Measurements from ENCODE around the gene DUXB. TPM values are rescaled to one million over a fixed set of nuclear protein-coding genes. Genes with fewer than 3 reads are reported as not detected.
A peak's percentile ranks its signal among the peaks of the same experiment; 100 is the strongest.

The DUXB gene
- polyA plus RNA-seq, 2 donors: not detected

DNA sequence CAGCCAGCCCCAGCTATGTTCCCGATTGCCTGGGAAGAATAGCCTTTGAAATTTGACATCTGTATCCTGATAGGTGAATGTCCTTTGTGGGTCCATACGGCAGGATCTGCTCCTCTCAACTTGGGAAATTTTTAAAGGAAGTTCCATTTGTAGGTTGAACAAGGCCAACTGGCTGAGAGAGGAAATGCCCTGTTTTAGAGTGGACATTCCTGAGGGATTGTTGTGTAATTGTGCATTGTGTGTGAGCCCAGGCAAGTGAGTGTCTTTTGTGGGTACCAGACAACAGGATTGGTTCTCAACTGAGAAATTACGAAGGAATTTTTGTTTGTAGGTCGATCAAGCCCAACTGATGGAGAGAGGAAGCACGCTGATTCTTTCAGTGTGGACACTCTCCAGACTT is 21.9 kb downstream of the DUXB start:
- Histone ChIP-seq H3K27me3 (ENCODE audit: control insufficient read depth in 1 of 2, insufficient read depth in 2 of 2, low read length in 2 of 2) (no peaks in the 10 kb centered on the region), H3K4me1 (ENCODE audit: control insufficient read depth in 2 of 2, insufficient read depth in 2 of 2, low read length in 1 of 2) (peaks cover 0 to 2% of the 10 kb centered on the region in 2 donors), H3K27ac (ENCODE audit: low read depth in 2 of 2, low read length in 1 of 2) (no peak overlapping the region), H3K36me3 (ENCODE audit: control insufficient read depth in 2 of 2, insufficient read depth in 2 of 2, low read length in 1 of 2) (no peaks in the 10 kb centered on the region), H3K4me3 (ENCODE audit: low read depth in 1 of 2, low read length in 2 of 2) (no peak overlapping the region), H3K9me3 (ENCODE audit: control insufficient read depth in 2 of 2, insufficient read depth in 1 of 2, low read depth in 1 of 2, low read length in 1 of 2) (no peaks in the 10 kb centered on the region)
- WGBS, 2 donors: 86 to 91% methylated on average over 5 of the region's 5 CpGs

DNA sequence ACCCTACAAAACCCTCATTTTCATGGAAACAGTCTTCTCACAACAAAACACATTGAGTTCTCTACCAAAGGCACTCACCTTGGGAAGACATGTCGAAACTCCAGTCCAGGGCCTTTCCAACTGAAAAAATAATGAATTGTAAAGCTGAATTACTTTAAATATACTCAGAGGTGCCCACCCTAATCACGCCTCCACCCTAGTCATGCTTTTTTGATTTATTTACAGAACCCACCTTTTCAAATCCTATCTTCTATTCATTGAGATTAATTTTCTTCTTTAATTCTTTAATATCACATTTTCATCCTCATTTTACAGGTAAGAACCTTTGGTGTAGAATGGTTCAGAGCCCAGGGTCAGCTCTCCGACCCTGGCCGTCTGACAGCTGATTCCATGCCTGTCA is 24.4 kb downstream of the DUXB start, which contains the start of gene CPHXL2:
TSS of gene CPHXL2 (minus strand) at position 101 of the 400 bp plus-strand sequence. CDS start at position 91, 10 bp downstream.
- Histone ChIP-seq H3K27ac (ENCODE audit: low read depth in 2 of 2, low read length in 1 of 2) (no peak within 1 kb of the TSS), H3K4me3 (ENCODE audit: low read depth in 1 of 2, low read length in 2 of 2) (no peak within 1 kb of the TSS), H3K36me3 (ENCODE audit: control insufficient read depth in 2 of 2, insufficient read depth in 2 of 2, low read length in 1 of 2) (no peaks in the 10 kb centered on the region), H3K27me3 (ENCODE audit: control insufficient read depth in 1 of 2, insufficient read depth in 2 of 2, low read length in 2 of 2) (no peaks in the 10 kb centered on the region), H3K4me1 (ENCODE audit: control insufficient read depth in 2 of 2, insufficient read depth in 2 of 2, low read length in 1 of 2) (peaks cover 0 to 2% of the 10 kb centered on the region in 2 donors), H3K9me3 (ENCODE audit: control insufficient read depth in 2 of 2, insufficient read depth in 1 of 2, low read depth in 1 of 2, low read length in 1 of 2) (no peaks in the 10 kb centered on the region)
- WGBS, 2 donors: 92% methylated on average over 4 of the region's 4 CpGs

DNA sequence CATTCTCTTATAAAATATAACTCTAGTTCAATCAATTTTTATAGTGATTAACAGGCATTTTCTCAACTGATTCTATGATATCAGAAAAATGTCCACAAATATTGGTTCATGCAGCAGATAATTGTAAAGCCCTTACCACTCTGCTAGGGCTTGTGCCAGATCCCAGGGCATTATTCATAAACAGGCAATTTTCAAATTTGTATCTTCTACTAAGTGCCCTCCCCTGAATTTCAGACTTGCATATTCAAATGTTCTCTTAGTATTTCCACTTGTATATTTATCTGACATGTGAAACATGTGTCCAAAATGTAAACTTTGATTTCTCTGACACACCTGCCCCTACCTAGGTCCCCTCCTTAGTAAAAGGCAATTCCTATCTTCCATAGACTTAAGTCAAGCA is 33.8 kb downstream of the DUXB start:
- H3K9me3 ChIP-seq (ENCODE audit: control insufficient read depth in 2 of 2, insufficient read depth in 1 of 2, low read depth in 1 of 2, low read length in 1 of 2): no peaks in the 10 kb centered on the region
- H3K4me3 ChIP-seq (ENCODE audit: low read depth in 1 of 2, low read length in 2 of 2): no peak overlapping the region

DNA sequence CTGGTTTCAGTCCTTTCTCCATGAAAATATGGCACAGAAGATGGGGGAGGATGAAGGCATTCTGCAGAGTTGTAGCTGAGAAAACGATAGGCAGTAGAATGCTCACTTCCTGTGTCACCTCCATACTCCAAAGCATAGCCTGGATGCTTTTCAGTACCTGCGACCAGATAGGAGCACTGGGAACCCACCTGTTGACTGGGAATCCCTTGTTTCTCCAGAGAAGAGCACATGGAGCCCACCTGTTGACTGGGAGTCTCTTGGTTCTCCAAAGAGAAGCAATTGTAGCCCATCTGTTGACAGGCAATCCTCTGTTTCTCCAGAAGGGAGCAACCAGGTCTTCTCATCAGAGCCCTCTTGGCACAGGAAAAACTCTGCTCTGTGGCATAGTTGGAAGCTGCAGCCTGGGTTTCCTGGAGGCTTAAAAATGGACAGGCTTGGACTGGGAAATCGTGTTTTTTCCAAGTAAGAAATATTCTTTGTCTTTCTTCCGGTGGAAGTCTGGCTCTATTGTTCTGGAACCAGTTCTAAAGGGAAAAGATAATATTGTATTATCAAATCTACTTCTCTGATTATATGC is 40.4 kb downstream of the DUXB start:
- H3K4me3 ChIP-seq (ENCODE audit: low read depth in 1 of 2, low read length in 2 of 2): no peak overlapping the region
- H3K4me1 ChIP-seq (ENCODE audit: control insufficient read depth in 2 of 2, insufficient read depth in 2 of 2, low read length in 1 of 2): peaks cover 0 to 5% of the 10 kb centered on the region in 2 donors
- H3K27me3 ChIP-seq (ENCODE audit: control insufficient read depth in 1 of 2, insufficient read depth in 2 of 2, low read length in 2 of 2): no peaks in the 10 kb centered on the region
- H3K9me3 ChIP-seq (ENCODE audit: control insufficient read depth in 2 of 2, insufficient read depth in 1 of 2, low read depth in 1 of 2, low read length in 1 of 2): no peaks in the 10 kb centered on the region
- H3K27ac ChIP-seq (ENCODE audit: low read depth in 2 of 2, low read length in 1 of 2): no peak overlapping the region
- peaks cover 5 to 9% of the 10 kb centered on the region in 2 donors for H3K36me3 ChIP-seq (ENCODE audit: control insufficient read depth in 2 of 2, insufficient read depth in 2 of 2, low read length in 1 of 2)
- WGBS, 2 donors: 48 to 67% methylated on average over 4 of the region's 4 CpGs

More for the DNA sequence above, 33.8 kb downstream of the DUXB start:
- Histone ChIP-seq H3K4me1 (ENCODE audit: control insufficient read depth in 2 of 2, insufficient read depth in 2 of 2, low read length in 1 of 2) (no peaks in the 10 kb centered on the region), H3K36me3 (ENCODE audit: control insufficient read depth in 2 of 2, insufficient read depth in 2 of 2, low read length in 1 of 2) (no peaks in the 10 kb centered on the region), H3K27me3 (ENCODE audit: control insufficient read depth in 1 of 2, insufficient read depth in 2 of 2, low read length in 2 of 2) (no peaks in the 10 kb centered on the region), H3K27ac (ENCODE audit: low read depth in 2 of 2, low read length in 1 of 2) (no peak overlapping the region)

DNA sequence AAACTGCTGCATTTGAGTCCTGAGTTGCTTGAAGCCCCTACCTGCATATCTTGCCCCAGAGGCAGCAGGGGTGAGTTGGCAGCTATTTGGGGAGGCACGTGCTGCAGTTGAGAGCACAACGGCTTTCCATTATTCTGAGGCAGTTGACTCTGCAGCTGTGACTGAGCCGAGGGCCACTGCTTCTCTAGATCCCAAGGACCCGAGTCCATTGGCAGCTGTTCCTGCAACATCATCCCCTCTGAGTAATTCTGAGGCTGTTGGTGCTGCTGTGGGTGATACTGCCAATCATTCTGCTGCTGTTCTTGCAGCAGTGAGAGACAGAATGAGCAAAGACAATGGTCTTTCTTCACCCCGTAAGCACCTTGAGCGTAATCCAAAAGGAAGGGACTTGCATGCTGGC is 40.9 kb downstream of the DUXB start:
- H3K4me1 ChIP-seq (ENCODE audit: control insufficient read depth in 2 of 2, insufficient read depth in 2 of 2, low read length in 1 of 2): peaks cover 0 to 5% of the 10 kb centered on the region in 2 donors
- peaks cover 5 to 11% of the 10 kb centered on the region in 2 donors for H3K36me3 ChIP-seq (ENCODE audit: control insufficient read depth in 2 of 2, insufficient read depth in 2 of 2, low read length in 1 of 2)
- 90 to 94% methylated on average over 6 of the region's 6 CpGs for WGBS, 2 donors
- no peaks in the 10 kb centered on the region for H3K9me3 ChIP-seq (ENCODE audit: control insufficient read depth in 2 of 2, insufficient read depth in 1 of 2, low read depth in 1 of 2, low read length in 1 of 2)
- H3K4me3 ChIP-seq (ENCODE audit: low read depth in 1 of 2, low read length in 2 of 2): no peak overlapping the region
- no peak overlapping the region for H3K27ac ChIP-seq (ENCODE audit: low read depth in 2 of 2, low read length in 1 of 2)
- H3K27me3 ChIP-seq (ENCODE audit: control insufficient read depth in 1 of 2, insufficient read depth in 2 of 2, low read length in 2 of 2): no peaks in the 10 kb centered on the region

DNA sequence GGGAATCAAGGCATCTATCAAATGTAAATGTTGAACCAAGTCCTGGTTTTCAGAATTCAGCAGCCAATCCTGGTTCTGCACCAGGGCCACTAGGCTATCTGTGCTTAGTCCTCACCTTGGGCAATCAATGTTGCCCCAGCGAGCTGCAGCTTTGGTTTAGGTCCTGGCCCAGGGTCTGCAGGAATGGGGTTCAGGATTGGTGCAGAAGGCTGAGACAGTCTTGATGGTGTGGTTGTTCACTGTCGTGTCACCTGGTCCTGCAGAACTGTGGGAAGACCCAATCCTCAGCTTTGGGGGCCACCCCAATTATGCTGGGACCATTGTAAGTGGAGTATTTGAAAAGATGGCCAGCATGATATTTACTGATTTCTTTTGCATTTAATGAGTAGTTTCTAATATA is 43.1 kb downstream of the DUXB start:
- no peak overlapping the region for H3K27ac ChIP-seq (ENCODE audit: low read depth in 2 of 2, low read length in 1 of 2)
- H3K36me3 ChIP-seq (ENCODE audit: control insufficient read depth in 2 of 2, insufficient read depth in 2 of 2, low read length in 1 of 2): peaks cover 5 to 12% of the 10 kb centered on the region in 2 donors
- no peak overlapping the region for H3K4me3 ChIP-seq (ENCODE audit: low read depth in 1 of 2, low read length in 2 of 2)
- 94 to 96% methylated on average over 2 of the region's 2 CpGs for WGBS, 2 donors
- no peaks in the 10 kb centered on the region for H3K9me3 ChIP-seq (ENCODE audit: control insufficient read depth in 2 of 2, insufficient read depth in 1 of 2, low read depth in 1 of 2, low read length in 1 of 2)
- peaks cover 0 to 9% of the 10 kb centered on the region in 2 donors for H3K4me1 ChIP-seq (ENCODE audit: control insufficient read depth in 2 of 2, insufficient read depth in 2 of 2, low read length in 1 of 2)
- no peaks in the 10 kb centered on the region for H3K27me3 ChIP-seq (ENCODE audit: control insufficient read depth in 1 of 2, insufficient read depth in 2 of 2, low read length in 2 of 2)

DNA sequence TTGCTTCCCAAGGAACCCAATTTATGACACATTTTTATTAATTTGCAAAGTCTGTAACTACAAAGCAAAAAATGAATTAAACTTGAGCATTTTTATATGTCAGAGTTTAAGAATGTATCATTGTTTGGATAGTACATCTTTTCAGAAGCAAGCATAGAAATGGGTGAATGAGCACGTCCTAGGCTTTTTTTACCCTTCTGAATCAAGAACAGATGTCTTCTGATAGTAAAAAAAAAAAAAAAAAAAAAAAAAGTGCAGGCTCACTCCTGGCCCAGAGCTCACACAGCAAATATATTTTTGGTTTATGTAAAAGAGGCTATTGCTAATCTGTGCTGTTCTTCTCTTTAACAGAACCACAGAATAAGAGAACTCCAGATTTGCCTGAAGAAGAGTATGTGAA is 47.3 kb downstream of the DUXB start:
- H3K4me3 ChIP-seq (ENCODE audit: low read depth in 1 of 2, low read length in 2 of 2): no peak overlapping the region
- H3K4me1 ChIP-seq (ENCODE audit: control insufficient read depth in 2 of 2, insufficient read depth in 2 of 2, low read length in 1 of 2): peaks cover 0 to 3% of the 10 kb centered on the region in 2 donors
- H3K36me3 ChIP-seq (ENCODE audit: control insufficient read depth in 2 of 2, insufficient read depth in 2 of 2, low read length in 1 of 2): peaks cover 5 to 12% of the 10 kb centered on the region in 2 donors
- WGBS, 2 donors: 65 to 79% methylated on average over 1 of the region's 1 CpG
- no peaks in the 10 kb centered on the region for H3K9me3 ChIP-seq (ENCODE audit: control insufficient read depth in 2 of 2, insufficient read depth in 1 of 2, low read depth in 1 of 2, low read length in 1 of 2)
- no peak overlapping the region for H3K27ac ChIP-seq (ENCODE audit: low read depth in 2 of 2, low read length in 1 of 2)
- H3K27me3 ChIP-seq (ENCODE audit: control insufficient read depth in 1 of 2, insufficient read depth in 2 of 2, low read length in 2 of 2): no peaks in the 10 kb centered on the region

DNA sequence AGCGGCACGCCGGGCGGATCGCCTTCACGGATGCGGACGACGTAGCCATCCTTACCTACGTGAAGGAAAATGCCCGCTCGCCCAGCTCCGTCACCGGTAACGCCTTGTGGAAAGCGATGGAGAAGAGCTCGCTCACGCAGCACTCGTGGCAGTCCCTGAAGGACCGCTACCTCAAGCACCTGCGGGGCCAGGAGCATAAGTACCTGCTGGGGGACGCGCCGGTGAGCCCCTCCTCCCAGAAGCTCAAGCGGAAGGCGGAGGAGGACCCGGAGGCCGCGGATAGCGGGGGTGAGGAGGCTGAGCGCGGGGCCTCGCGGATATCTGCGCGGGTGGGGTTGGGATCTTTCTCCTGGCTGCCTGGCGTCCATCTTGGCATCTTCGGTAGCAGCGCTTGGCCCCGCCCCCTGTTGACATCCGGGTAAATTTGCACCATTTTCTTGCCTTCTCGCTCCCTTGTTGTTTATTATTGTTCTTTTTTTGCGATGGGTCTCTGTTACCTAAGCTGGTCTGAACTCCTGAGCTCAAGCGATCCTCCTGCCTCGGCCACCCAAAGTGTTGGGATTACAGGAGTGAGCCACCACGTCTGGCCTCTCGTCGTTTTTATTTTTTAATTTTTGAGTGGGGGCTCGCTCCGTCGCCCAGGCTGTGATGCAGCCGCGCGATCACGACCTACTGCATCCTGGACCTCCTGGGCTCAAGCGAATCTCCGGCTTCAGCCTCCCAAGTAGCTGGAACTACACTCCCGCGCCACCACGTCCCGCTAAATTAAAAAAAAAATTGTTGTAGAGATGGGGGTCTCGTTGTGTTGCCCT is 52.8 kb downstream of the DUXB start:
- Histone ChIP-seq H3K27me3 (ENCODE audit: control insufficient read depth in 1 of 2, insufficient read depth in 2 of 2, low read length in 2 of 2) (no peaks in the 10 kb centered on the region), H3K4me1 (ENCODE audit: control insufficient read depth in 2 of 2, insufficient read depth in 2 of 2, low read length in 1 of 2) (peaks cover 1 to 6% of the 10 kb centered on the region in 2 donors), H3K9me3 (ENCODE audit: control insufficient read depth in 2 of 2, insufficient read depth in 1 of 2, low read depth in 1 of 2, low read length in 1 of 2) (no peaks in the 10 kb centered on the region), H3K4me3 (ENCODE audit: low read depth in 1 of 2, low read length in 2 of 2) (peak overlapping the region; percentile 98 to 99), H3K36me3 (ENCODE audit: control insufficient read depth in 2 of 2, insufficient read depth in 2 of 2, low read length in 1 of 2) (peaks cover 0 to 2% of the 10 kb centered on the region in 2 donors), H3K27ac (ENCODE audit: low read depth in 2 of 2, low read length in 1 of 2) (peak overlapping the region; percentile 98 to 100)
- WGBS, 2 donors: 0 to 1% methylated on average over 60 to 62 of the region's 62 CpGs

DNA sequence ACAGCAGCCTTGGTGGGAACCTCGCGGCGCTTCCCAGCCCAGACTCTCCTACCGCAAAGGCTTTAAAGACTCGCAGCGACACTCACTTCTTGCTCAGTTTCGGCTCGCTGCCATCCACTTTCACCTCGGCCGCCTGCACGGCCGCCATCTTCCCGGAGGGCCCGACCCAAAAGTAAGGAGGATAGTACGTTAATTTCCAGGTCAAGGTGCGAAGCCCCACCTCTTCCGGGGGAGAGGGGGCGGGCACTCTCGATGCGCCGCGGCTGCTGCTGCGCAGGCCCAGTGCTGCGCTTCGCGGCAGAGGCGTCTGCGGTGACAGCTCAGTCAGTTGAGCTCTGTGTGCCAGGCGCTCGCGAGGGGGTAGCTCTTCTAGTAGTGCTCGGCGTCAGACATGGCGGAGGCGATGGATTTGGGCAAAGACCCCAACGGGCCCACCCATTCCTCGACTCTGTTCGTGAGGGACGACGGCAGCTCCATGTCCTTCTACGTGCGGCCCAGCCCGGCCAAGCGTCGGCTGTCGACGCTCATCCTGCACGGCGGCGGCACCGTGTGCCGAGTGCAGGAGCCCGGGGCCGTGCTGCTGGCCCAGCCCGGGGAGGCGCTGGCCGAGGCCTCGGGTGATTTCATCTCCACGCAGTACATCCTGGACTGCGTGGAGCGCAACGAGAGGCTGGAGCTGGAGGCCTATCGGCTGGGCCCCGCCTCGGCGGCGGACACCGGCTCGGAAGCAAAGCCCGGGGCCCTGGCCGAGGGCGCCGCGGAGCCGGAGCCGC is 53.6 kb downstream of the DUXB start, which contains the start of the genes KARS1 and TERF2IP:
TSS of gene KARS1 (minus strand) at position 174 of the 773 bp plus-strand sequence. CDS start at position 148, 26 bp downstream.
TSS of gene TERF2IP (plus strand) at position 282 of the 773 bp plus-strand sequence. CDS start at position 392, 110 bp downstream.
- H3K4me1 ChIP-seq (ENCODE audit: control insufficient read depth in 2 of 2, insufficient read depth in 2 of 2, low read length in 1 of 2): peaks cover 0 to 6% of the 10 kb centered on the region in 2 donors
- 0 to 1% methylated on average over 72 to 76 of the region's 76 CpGs for WGBS, 2 donors
- H3K4me3 ChIP-seq (ENCODE audit: low read depth in 1 of 2, low read length in 2 of 2): peak within 1 kb of the TSS; percentile 98 to 99
- peak within 1 kb of the TSS; percentile 98 to 100 for H3K27ac ChIP-seq (ENCODE audit: low read depth in 2 of 2, low read length in 1 of 2)
- H3K27me3 ChIP-seq (ENCODE audit: control insufficient read depth in 1 of 2, insufficient read depth in 2 of 2, low read length in 2 of 2): no peaks in the 10 kb centered on the region
- H3K9me3 ChIP-seq (ENCODE audit: control insufficient read depth in 2 of 2, insufficient read depth in 1 of 2, low read depth in 1 of 2, low read length in 1 of 2): no peaks in the 10 kb centered on the region
- peaks cover 0 to 2% of the 10 kb centered on the region in 2 donors for H3K36me3 ChIP-seq (ENCODE audit: control insufficient read depth in 2 of 2, insufficient read depth in 2 of 2, low read length in 1 of 2)
